GM12878 (cell line): ENCODE results near the gene KCNH5.

Experiments used
- NRF1 ChIP-seq: conservative IDR thresholded peaks from 2 replicates; pipeline ENCODE4 v1.6.1; 2011; ENCODE audit warnings: mild to moderate bottlenecking, low read depth, low read length, improper control_type of control experiment
- STAT3 ChIP-seq: IDR thresholded peaks from 2 replicates; pipeline ENCODE4 v1.6.1; 2011; ENCODE audit warnings: low read depth, low read length, improper control_type of control experiment
- TF ChIP-seq, protein P1 (sequence below), 3 experiments: IDR thresholded peaks in 2 of 3; conservative IDR thresholded peaks in 1 of 3; 2 replicates each; pipeline ENCODE4 v1.5.1; 2011; ENCODE audit warnings: low read depth in 3 of 3, low read length in 3 of 3, mild to moderate bottlenecking in 3 of 3, control low read depth in 2 of 3, moderate library complexity in 2 of 3, inconsistent platforms in 1 of 3, mixed read lengths in 1 of 3; ENCODE audit not compliant: control insufficient read depth in 2 of 3, insufficient read depth in 1 of 3; ENCODE audit errors: extremely low read depth in 1 of 3
- TF ChIP-seq, protein P2 (sequence below): IDR thresholded peaks from 2 replicates; pipeline ENCODE4 v1.6.1; 2012; ENCODE audit warnings: low read length, inconsistent platforms
- TF ChIP-seq, protein P3 (sequence below): IDR thresholded peaks from 2 replicates; pipeline ENCODE4 v1.6.1; 2011; ENCODE audit warnings: low read depth, low read length, improper control_type of control experiment, borderline replicate concordance

DNA sequence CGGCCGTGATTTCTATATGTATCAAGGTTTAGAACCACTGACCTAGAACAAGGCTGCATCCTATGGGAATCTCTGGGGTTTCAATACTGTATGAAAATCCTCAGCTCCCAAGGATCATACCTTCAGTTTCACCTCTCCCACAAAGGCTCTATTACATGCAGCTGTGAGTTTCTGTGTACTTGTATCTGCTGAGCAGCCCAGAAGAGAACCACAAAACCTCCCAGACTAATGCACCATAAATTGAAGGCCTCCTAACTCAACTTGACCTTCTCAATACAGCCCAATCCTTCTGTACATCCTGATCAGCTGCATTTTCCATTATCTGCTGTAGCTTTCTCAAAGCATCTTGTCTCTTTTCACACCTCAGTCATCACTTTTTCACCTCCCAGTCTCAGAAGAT lies 5.4 kb upstream of the KCNH5 start:
- TF ChIP-seq, protein P1, sequence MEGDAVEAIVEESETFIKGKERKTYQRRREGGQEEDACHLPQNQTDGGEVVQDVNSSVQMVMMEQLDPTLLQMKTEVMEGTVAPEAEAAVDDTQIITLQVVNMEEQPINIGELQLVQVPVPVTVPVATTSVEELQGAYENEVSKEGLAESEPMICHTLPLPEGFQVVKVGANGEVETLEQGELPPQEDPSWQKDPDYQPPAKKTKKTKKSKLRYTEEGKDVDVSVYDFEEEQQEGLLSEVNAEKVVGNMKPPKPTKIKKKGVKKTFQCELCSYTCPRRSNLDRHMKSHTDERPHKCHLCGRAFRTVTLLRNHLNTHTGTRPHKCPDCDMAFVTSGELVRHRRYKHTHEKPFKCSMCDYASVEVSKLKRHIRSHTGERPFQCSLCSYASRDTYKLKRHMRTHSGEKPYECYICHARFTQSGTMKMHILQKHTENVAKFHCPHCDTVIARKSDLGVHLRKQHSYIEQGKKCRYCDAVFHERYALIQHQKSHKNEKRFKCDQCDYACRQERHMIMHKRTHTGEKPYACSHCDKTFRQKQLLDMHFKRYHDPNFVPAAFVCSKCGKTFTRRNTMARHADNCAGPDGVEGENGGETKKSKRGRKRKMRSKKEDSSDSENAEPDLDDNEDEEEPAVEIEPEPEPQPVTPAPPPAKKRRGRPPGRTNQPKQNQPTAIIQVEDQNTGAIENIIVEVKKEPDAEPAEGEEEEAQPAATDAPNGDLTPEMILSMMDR (IDR thresholded peaks at IDR 0.05 in 2 of 3, conservative IDR thresholded peaks at IDR 0.05 in 1 of 3; ENCODE audit: control insufficient read depth in 2 of 3, extremely low read depth in 1 of 3, insufficient read depth in 1 of 3, low read depth in 3 of 3, low read length in 3 of 3), result no peak
- TF ChIP-seq NRF1 (no peak), STAT3 (no peak)
- TF ChIP-seq, protein P2, sequence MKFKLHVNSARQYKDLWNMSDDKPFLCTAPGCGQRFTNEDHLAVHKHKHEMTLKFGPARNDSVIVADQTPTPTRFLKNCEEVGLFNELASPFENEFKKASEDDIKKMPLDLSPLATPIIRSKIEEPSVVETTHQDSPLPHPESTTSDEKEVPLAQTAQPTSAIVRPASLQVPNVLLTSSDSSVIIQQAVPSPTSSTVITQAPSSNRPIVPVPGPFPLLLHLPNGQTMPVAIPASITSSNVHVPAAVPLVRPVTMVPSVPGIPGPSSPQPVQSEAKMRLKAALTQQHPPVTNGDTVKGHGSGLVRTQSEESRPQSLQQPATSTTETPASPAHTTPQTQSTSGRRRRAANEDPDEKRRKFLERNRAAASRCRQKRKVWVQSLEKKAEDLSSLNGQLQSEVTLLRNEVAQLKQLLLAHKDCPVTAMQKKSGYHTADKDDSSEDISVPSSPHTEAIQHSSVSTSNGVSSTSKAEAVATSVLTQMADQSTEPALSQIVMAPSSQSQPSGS, result no peak
- TF ChIP-seq, protein P3, sequence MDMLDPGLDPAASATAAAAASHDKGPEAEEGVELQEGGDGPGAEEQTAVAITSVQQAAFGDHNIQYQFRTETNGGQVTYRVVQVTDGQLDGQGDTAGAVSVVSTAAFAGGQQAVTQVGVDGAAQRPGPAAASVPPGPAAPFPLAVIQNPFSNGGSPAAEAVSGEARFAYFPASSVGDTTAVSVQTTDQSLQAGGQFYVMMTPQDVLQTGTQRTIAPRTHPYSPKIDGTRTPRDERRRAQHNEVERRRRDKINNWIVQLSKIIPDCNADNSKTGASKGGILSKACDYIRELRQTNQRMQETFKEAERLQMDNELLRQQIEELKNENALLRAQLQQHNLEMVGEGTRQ, result no peak
